Measurements from ENCODE around the gene CNTN4.

CNTN4 gene

DNA sequence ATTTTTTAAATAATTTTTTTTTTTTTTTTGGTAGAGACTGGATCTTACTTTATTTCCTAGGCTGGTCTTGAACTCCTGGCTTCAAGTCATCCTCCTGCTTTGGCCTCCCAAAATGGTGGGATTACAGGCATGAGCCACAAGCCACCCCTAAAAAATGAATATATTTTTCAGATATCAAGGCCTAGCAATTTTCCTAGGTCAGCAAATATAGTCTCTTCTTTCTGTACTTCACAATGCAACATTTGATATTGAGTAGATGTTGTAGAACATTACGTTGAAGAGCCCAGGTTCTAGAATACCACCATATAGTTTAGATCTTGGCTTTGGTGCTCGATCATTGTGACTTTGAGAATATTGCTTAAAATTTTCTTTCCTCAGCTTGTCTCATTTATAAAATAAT lies 437.9 kb downstream of the CNTN4 start:
- in situ Hi-C loops (cut with HindIII; ENCODE audit: low pct_ligation_motif_present, low sequenced_read_pairs) = no loop called here
- no peak for DNase-seq
- Histone ChIP-seq H3K27me3 (replicated peaks) (no peaks in the 10 kb centered on the region), H3K4me3 (ENCODE audit: low read depth, low read length) (no peak overlapping the region), H3K27ac (no peak overlapping the region), H3K36me3 (replicated peaks) (no peaks in the 10 kb centered on the region)
- no peak for TF ChIP-seq CTCF (IDR thresholded peaks at IDR 0.05; ENCODE audit: low read depth, low read length, missing control alignments)

DNA sequence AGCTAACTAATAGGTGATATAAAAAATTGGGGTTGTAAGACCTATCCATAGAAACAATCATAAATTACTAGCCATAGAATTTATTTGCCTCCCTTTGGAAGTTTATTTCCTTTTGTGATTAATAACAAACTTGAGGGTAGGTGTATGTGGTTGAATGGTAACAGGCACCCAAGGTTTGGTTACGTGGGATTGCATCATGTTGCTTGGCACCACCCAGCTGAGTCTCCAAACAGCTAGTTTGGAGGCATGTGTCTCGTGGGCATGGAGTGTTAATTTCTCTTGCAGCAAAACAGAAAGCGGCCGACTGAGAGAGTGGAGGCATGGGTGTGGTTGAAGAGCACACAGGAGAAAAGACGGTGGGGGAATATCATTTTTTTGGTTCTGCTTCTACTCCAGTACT lies 441.4 kb downstream of the CNTN4 start:
- TF ChIP-seq CTCF (IDR thresholded peaks at IDR 0.05; ENCODE audit: low read depth, low read length, missing control alignments) = no peak
- Histone ChIP-seq H3K36me3 (replicated peaks) (no peaks in the 10 kb centered on the region), H3K27me3 (replicated peaks) (no peaks in the 10 kb centered on the region), H3K27ac (no peak overlapping the region), H3K4me3 (ENCODE audit: low read depth, low read length) (no peak overlapping the region)
- no peak for DNase-seq
- in situ Hi-C loops (cut with HindIII; ENCODE audit: low pct_ligation_motif_present, low sequenced_read_pairs) = no loop called here

DNA sequence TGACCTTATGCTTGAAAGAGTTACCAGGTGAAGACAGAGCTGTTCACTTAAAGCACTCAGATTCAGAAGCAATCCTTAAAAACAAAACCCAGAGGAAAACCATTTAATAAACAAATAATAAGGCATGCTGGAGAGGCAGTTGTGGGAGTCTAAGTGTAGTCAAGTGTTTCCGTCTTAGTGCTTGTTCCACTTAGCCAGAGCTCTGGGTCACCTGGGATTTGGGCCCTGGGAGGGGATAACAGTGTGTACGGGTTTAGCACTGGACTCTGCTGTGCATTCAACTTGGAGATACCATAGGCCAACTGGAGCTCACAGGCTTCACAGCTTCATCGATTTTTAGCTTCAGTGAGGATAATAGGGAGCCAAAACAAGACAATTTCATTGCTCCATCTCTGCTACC lies 444.6 kb downstream of the CNTN4 start:
- Histone ChIP-seq H3K27ac (no peak overlapping the region), H3K27me3 (replicated peaks) (no peaks in the 10 kb centered on the region), H3K36me3 (replicated peaks) (no peaks in the 10 kb centered on the region), H3K4me3 (ENCODE audit: low read depth, low read length) (no peak overlapping the region)
- no peak for DNase-seq
- in situ Hi-C loops (cut with HindIII; ENCODE audit: low pct_ligation_motif_present, low sequenced_read_pairs) = no loop called here
- TF ChIP-seq CTCF (IDR thresholded peaks at IDR 0.05; ENCODE audit: low read depth, low read length, missing control alignments) = no peak

DNA sequence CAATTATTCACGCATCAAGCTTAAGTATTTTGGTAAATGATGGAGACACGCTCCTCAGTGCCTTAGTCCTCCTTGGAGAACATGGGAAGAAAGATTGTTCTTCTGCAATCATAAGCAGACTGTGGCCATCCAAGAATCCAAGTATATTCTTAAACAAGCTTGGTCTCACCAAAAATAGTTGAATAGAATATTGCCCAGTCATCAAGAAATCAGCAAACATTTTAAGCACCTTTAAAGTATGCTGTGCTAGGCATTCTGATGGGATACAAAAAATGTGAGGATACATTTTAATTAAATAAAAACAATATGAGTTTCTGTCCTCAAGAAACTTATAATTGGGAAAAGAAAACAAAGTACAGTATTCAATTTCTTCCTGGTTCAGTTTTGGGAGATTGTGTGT lies 445.5 kb downstream of the CNTN4 start:
- no peak for DNase-seq
- Histone ChIP-seq H3K27me3 (replicated peaks) (no peaks in the 10 kb centered on the region), H3K4me3 (ENCODE audit: low read depth, low read length) (no peak overlapping the region), H3K27ac (no peak overlapping the region), H3K36me3 (replicated peaks) (no peaks in the 10 kb centered on the region)
- in situ Hi-C loops (cut with HindIII; ENCODE audit: low pct_ligation_motif_present, low sequenced_read_pairs) = no loop called here
- TF ChIP-seq CTCF (IDR thresholded peaks at IDR 0.05; ENCODE audit: low read depth, low read length, missing control alignments) = no peak

GRCh38 chr3:2544718-2545117 lies 446.1 kb downstream of the CNTN4 start:
- DNase-seq = no peak
- in situ Hi-C loops (cut with HindIII; ENCODE audit: low pct_ligation_motif_present, low sequenced_read_pairs) = no loop called here
- no peak for TF ChIP-seq CTCF (IDR thresholded peaks at IDR 0.05; ENCODE audit: low read depth, low read length, missing control alignments)
- H3K4me3 ChIP-seq (ENCODE audit: low read depth, low read length) = no peak overlapping the region
- H3K36me3 ChIP-seq (replicated peaks) = no peaks in the 10 kb centered on the region
- no peaks in the 10 kb centered on the region for H3K27me3 ChIP-seq (replicated peaks)
- H3K27ac ChIP-seq = no peak overlapping the region

DNA sequence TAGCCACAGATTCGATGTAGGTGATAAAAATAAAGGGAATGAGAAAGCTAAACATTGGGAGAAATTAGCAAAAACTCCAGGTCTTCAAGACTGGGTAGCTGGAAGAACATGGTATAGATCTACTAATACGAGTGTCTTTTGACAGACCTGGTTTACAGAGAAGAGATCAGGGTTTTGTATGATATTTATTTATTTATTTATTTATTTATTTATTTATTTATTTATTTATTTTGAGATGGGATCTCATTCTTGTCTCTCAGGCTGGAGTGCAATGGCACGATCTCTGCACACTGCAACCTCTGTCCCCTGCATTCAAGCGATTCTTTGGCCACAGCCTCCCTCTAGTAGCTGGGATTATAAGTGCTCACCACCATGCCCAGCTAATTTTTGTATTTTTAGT lies 448.4 kb downstream of the CNTN4 start:
- DNase-seq = no peak
- in situ Hi-C loops (cut with HindIII; ENCODE audit: low pct_ligation_motif_present, low sequenced_read_pairs) = no loop called here
- Histone ChIP-seq H3K27ac (no peak overlapping the region), H3K36me3 (replicated peaks) (no peaks in the 10 kb centered on the region), H3K4me3 (ENCODE audit: low read depth, low read length) (no peak overlapping the region), H3K27me3 (replicated peaks) (no peaks in the 10 kb centered on the region)
- no peak for TF ChIP-seq CTCF (IDR thresholded peaks at IDR 0.05; ENCODE audit: low read depth, low read length, missing control alignments)

Data from brain microvascular endothelial cell (primary cell).